SK-N-SH treated with all-trans-retinoic acid at 6 μM for 48 hours (cell line): Measurements from ENCODE around the gene TNFRSF13B.
"Not testable (repeated sequence)": the region's sequence is repeated elsewhere in the genome, so short reads cannot be mapped to it uniquely, and the experiment has no call there.

ENCODE experiments used
- ISL1 ChIP-seq: fragments of 250-450 bp; sonication (Bioruptor Pico); IDR thresholded peaks from 2 replicates; pipeline ENCODE4 v2.1.2; 2022; ENCODE audit warnings: mild to moderate bottlenecking, moderate library complexity
- OSR1 ChIP-seq: fragments of 250-450 bp; sonication (Bioruptor Pico); IDR thresholded peaks from 2 replicates; pipeline ENCODE4 v1.8.0; 2022; ENCODE audit warnings: moderate library complexity, mild to moderate bottlenecking, inconsistent platforms
- TOX ChIP-seq: fragments of 250-450 bp; sonication (Bioruptor Pico); IDR thresholded peaks from 2 replicates; pipeline ENCODE4 v1.8.0; 2021; ENCODE audit warnings: mild to moderate bottlenecking, moderate library complexity, borderline replicate concordance
- ZC3H10 ChIP-seq: fragments of 250-450 bp; sonication (Bioruptor Pico); IDR thresholded peaks from 2 replicates; pipeline ENCODE4 v1.5.1; 2021; ENCODE audit warnings: mild to moderate bottlenecking, moderate library complexity
- ZFP30 ChIP-seq: fragments of 450-650 bp; formaldehyde crosslinking; IDR thresholded peaks from 2 replicates; pipeline ENCODE4 v1.5.0; 2022; ENCODE audit warnings: mild to moderate bottlenecking, moderate library complexity
- ZNF8 ChIP-seq: fragments of 450-650 bp; formaldehyde crosslinking; IDR thresholded peaks from 2 replicates; pipeline ENCODE4 v1.5.0; 2020; ENCODE audit warnings: mild to moderate bottlenecking, moderate library complexity
- TF ChIP-seq, protein P1 (sequence below): fragments of 250-450 bp; sonication (Bioruptor Pico); IDR thresholded peaks from 2 replicates; pipeline ENCODE4 v1.8.0; 2020; ENCODE audit warnings: mild to moderate bottlenecking, moderate library complexity, borderline replicate concordance
- TF ChIP-seq, protein P2 (sequence below): fragments of 250-450 bp; sonication (Bioruptor Pico); IDR thresholded peaks from 2 replicates; pipeline ENCODE4 v1.5.1; 2020; ENCODE audit warnings: low read depth, mild to moderate bottlenecking, moderate library complexity

DNA sequence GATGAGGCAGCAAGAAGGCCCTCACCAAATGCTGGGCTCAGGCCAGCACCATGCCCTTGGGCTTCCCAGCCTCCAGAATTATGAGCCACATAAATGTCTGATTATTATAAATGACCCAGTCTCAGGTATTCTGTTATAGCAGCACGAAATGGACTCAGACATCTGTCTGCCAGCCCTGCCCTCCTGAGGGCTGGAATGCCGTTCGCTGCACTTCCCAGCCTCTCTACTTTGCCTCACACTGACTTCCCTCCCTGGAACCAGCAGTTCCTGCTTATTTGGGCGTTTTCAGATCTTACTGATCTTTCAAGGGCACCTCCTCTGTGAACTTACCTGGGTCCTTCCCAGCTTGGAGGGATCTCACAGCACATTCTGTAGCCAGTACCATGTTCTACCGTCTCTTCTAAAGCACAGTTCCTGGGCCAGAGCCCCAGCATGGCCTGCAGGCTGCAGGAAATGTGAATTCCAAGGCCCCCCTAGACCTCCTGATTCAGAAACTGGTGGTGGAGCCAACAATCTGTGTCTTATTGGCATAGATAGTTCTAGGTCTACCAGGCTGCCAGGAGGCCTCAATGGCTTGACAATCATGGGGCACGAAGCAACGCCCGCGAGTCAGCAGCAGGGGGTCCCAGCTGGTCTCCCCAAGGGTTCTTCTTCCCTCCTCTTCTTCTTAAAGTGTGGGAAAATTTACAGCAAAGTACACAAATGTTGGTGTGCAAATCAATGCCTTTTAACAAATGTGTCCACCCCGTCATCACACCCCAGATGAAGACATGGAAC lies 36.9 kb upstream of the TNFRSF13B start:
- TF ChIP-seq ZFP30 (CRISPR knock-in tag); ZNF8 (CRISPR knock-in tag); OSR1 (CRISPR knock-in tag); ZC3H10; ISL1 (CRISPR knock-in tag); TOX (CRISPR knock-in tag): not testable (repeated sequence)
- TF ChIP-seq, protein P1, sequence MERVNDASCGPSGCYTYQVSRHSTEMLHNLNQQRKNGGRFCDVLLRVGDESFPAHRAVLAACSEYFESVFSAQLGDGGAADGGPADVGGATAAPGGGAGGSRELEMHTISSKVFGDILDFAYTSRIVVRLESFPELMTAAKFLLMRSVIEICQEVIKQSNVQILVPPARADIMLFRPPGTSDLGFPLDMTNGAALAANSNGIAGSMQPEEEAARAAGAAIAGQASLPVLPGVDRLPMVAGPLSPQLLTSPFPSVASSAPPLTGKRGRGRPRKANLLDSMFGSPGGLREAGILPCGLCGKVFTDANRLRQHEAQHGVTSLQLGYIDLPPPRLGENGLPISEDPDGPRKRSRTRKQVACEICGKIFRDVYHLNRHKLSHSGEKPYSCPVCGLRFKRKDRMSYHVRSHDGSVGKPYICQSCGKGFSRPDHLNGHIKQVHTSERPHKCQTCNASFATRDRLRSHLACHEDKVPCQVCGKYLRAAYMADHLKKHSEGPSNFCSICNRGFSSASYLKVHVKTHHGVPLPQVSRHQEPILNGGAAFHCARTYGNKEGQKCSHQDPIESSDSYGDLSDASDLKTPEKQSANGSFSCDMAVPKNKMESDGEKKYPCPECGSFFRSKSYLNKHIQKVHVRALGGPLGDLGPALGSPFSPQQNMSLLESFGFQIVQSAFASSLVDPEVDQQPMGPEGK (CRISPR knock-in tag) = not testable (repeated sequence)
- TF ChIP-seq, protein P2, sequence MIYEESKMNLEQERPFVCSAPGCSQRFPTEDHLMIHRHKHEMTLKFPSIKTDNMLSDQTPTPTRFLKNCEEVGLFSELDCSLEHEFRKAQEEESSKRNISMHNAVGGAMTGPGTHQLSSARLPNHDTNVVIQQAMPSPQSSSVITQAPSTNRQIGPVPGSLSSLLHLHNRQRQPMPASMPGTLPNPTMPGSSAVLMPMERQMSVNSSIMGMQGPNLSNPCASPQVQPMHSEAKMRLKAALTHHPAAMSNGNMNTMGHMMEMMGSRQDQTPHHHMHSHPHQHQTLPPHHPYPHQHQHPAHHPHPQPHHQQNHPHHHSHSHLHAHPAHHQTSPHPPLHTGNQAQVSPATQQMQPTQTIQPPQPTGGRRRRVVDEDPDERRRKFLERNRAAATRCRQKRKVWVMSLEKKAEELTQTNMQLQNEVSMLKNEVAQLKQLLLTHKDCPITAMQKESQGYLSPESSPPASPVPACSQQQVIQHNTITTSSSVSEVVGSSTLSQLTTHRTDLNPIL (CRISPR knock-in tag) = not testable (repeated sequence)
